Measurements from ENCODE around the gene B3GAT3.

- no peak for TF ChIP-seq POU2F2 (IDR thresholded peaks at IDR 0.05; ENCODE audit: borderline replicate concordance, low read depth, low read length)
- TF ChIP-seq KDM1A (IDR thresholded peaks at IDR 0.05; ENCODE audit: borderline replicate concordance), result no peak
- no peak for TF ChIP-seq E2F8 (IDR thresholded peaks at IDR 0.05; ENCODE audit: low read depth, partially characterized antibody)
- TF ChIP-seq POLR2A (IDR thresholded peaks at IDR 0.05; ENCODE audit: low read depth, low read length), result no peak; the same call in none of the 2 replicates
- TF ChIP-seq, protein P1, sequence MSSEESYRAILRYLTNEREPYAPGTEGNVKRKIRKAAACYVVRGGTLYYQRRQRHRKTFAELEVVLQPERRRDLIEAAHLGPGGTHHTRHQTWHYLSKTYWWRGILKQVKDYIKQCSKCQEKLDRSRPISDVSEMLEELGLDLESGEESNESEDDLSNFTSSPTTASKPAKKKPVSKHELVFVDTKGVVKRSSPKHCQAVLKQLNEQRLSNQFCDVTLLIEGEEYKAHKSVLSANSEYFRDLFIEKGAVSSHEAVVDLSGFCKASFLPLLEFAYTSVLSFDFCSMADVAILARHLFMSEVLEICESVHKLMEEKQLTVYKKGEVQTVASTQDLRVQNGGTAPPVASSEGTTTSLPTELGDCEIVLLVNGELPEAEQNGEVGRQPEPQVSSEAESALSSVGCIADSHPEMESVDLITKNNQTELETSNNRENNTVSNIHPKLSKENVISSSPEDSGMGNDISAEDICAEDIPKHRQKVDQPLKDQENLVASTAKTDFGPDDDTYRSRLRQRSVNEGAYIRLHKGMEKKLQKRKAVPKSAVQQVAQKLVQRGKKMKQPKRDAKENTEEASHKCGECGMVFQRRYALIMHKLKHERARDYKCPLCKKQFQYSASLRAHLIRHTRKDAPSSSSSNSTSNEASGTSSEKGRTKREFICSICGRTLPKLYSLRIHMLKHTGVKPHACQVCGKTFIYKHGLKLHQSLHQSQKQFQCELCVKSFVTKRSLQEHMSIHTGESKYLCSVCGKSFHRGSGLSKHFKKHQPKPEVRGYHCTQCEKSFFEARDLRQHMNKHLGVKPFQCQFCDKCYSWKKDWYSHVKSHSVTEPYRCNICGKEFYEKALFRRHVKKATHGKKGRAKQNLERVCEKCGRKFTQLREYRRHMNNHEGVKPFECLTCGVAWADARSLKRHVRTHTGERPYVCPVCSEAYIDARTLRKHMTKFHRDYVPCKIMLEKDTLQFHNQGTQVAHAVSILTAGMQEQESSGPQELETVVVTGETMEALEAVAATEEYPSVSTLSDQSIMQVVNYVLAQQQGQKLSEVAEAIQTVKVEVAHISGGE (CRISPR knock-in tag; IDR thresholded peaks at IDR 0.05), result no peak
- no peak for TF ChIP-seq SIN3A (IDR thresholded peaks at IDR 0.05; ENCODE audit: low read depth, low read length)
- TF ChIP-seq HDAC6 (IDR thresholded peaks at IDR 0.05; ENCODE audit: unreplicated experiment), result no peak
- TF ChIP-seq USF2 (IDR thresholded peaks at IDR 0.05; ENCODE audit: borderline replicate concordance, low read depth, low read length), result no peak
- TF ChIP-seq, protein P2, sequence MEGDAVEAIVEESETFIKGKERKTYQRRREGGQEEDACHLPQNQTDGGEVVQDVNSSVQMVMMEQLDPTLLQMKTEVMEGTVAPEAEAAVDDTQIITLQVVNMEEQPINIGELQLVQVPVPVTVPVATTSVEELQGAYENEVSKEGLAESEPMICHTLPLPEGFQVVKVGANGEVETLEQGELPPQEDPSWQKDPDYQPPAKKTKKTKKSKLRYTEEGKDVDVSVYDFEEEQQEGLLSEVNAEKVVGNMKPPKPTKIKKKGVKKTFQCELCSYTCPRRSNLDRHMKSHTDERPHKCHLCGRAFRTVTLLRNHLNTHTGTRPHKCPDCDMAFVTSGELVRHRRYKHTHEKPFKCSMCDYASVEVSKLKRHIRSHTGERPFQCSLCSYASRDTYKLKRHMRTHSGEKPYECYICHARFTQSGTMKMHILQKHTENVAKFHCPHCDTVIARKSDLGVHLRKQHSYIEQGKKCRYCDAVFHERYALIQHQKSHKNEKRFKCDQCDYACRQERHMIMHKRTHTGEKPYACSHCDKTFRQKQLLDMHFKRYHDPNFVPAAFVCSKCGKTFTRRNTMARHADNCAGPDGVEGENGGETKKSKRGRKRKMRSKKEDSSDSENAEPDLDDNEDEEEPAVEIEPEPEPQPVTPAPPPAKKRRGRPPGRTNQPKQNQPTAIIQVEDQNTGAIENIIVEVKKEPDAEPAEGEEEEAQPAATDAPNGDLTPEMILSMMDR (IDR thresholded peaks at IDR 0.05 in 2 of 3, conservative IDR thresholded peaks at IDR 0.05 in 1 of 3; ENCODE audit: control insufficient read depth in 2 of 3, extremely low read depth in 1 of 3, insufficient read depth in 1 of 3, low read depth in 3 of 3, low read length in 3 of 3), result no peak
- TF ChIP-seq YBX1 (IDR thresholded peaks at IDR 0.05), result no peak
Measured at GRCh38 chr11:62665599-62666258, 43.9 kb upstream of the B3GAT3 start.
